Loucy (cell line): ENCODE measurements around the gene CAST.

Experiments
- H2AFZ ChIP-seq: fragments of 200-600 bp; sonication (generic); 2 replicates; pipeline ENCODE4 v1.6.0; 2016; ENCODE audit warnings: antibody characterized with exemption, mild to moderate bottlenecking, low read length, moderate library complexity
- H3F3A ChIP-seq: fragments of 200-600 bp; 2 replicates; pipeline ENCODE4 v1.6.0; 2016; ENCODE audit warnings: antibody characterized with exemption, low read depth, mild to moderate bottlenecking
- H3K27me3 ChIP-seq: fragments of 200-600 bp; sonication (generic); 2 replicates; pipeline ENCODE4 v1.6.1; 2014; ENCODE audit warnings: low read length, mild to moderate bottlenecking; ENCODE audit not compliant: insufficient read depth, poor library complexity, severe bottlenecking
- H3K36me3 ChIP-seq: fragments of 200-600 bp; sonication (generic); 2 replicates; pipeline ENCODE4 v1.6.1; 2016; ENCODE audit warnings: low read length; ENCODE audit not compliant: insufficient read depth
- H3K4me1 ChIP-seq: fragments of 200-600 bp; sonication (generic); 2 replicates; pipeline ENCODE4 v1.5.1; 2014; ENCODE audit warnings: low read length, mild to moderate bottlenecking; ENCODE audit not compliant: insufficient read depth, poor library complexity, severe bottlenecking
- H3K4me2 ChIP-seq: fragments of 200-600 bp; sonication (generic); 2 replicates; pipeline ENCODE4 v1.6.0; 2014; ENCODE audit warnings: antibody characterized with exemption, low read length, low read depth, mild to moderate bottlenecking; ENCODE audit not compliant: poor library complexity, severe bottlenecking
- H3K4me3 ChIP-seq: fragments of 200-600 bp; sonication (generic); 2 replicates; pipeline ENCODE4 v1.5.1; 2014; ENCODE audit warnings: low read length, mild to moderate bottlenecking, mixed read lengths; ENCODE audit not compliant: poor library complexity, severe bottlenecking
- H3K79me2 ChIP-seq: fragments of 200-600 bp; sonication (generic); 2 replicates; pipeline ENCODE4 v1.6.1; 2014; ENCODE audit warnings: low read length; ENCODE audit not compliant: insufficient read depth
- H3K9ac ChIP-seq: fragments of 200-600 bp; sonication (generic); 2 replicates; pipeline ENCODE4 v1.6.0; 2014; ENCODE audit warnings: mild to moderate bottlenecking, low read depth, low read length, moderate library complexity; ENCODE audit not compliant: poor library complexity, severe bottlenecking
- H3K9me2 ChIP-seq: fragments of 200-600 bp; sonication (generic); replicated peaks from 2 replicates; pipeline ENCODE4 v1.6.1; 2016; ENCODE audit warnings: low read depth, low read length, mixed read lengths
- H3K9me3 ChIP-seq: fragments of 200-600 bp; sonication (generic); 2 replicates; pipeline ENCODE4 v1.6.1; 2014; ENCODE audit warnings: mild to moderate bottlenecking, antibody characterized with exemption, low read length, low read depth; ENCODE audit not compliant: insufficient read depth
- H4K20me1 ChIP-seq: fragments of 200-600 bp; sonication (generic); 2 replicates; pipeline ENCODE4 v1.6.0; 2014; ENCODE audit warnings: antibody characterized with exemption, low read length, mild to moderate bottlenecking; ENCODE audit not compliant: insufficient read depth, poor library complexity, severe bottlenecking
- CTCF ChIP-seq: fragments of 200-600 bp; sonication (generic); conservative IDR thresholded peaks from 2 replicates; pipeline ENCODE4 v1.5.1; 2014; ENCODE audit warnings: mild to moderate bottlenecking, antibody characterized with exemption, low read length
- EZH2phosphoT487 ChIP-seq: fragments of 200-600 bp; IDR thresholded peaks from 2 replicates; pipeline ENCODE4 v1.6.1; 2018; ENCODE audit warnings: antibody characterized with exemption, mild to moderate bottlenecking, moderate library complexity, borderline replicate concordance

Gene CAST

GRCh38 chr5:96768708-96769251, 106.6 kb downstream of the CAST start:
- H3F3A ChIP-seq: no peaks in the 10 kb centered on the region
- H3K36me3 ChIP-seq: peaks cover 69% of the 10 kb centered on the region
- no peak overlapping the region for H3K4me2 ChIP-seq
- no peaks in the 10 kb centered on the region for H3K9me2 ChIP-seq
- no peaks in the 10 kb centered on the region for H3K4me1 ChIP-seq
- no peak overlapping the region for H2AFZ ChIP-seq
- no peak overlapping the region for H3K9ac ChIP-seq
- H3K9me3 ChIP-seq: no peaks in the 10 kb centered on the region
- H3K79me2 ChIP-seq: no peaks in the 10 kb centered on the region
- H4K20me1 ChIP-seq: no peaks in the 10 kb centered on the region
- TF ChIP-seq EZH2phosphoT487 (no peak), CTCF (no peak)
- H3K4me3 ChIP-seq: no peak overlapping the region
- H3K27me3 ChIP-seq: no peaks in the 10 kb centered on the region

- peaks cover 82% of the 10 kb centered on the region for H3K36me3 ChIP-seq
- no peaks in the 10 kb centered on the region for H3K4me1 ChIP-seq
- TF ChIP-seq CTCF (no peak), EZH2phosphoT487 (no peak)
- no peaks in the 10 kb centered on the region for H3K9me3 ChIP-seq
- H4K20me1 ChIP-seq: no peaks in the 10 kb centered on the region
- H3K9me2 ChIP-seq: no peaks in the 10 kb centered on the region
- H3K79me2 ChIP-seq: no peaks in the 10 kb centered on the region
- no peak overlapping the region for H3K9ac ChIP-seq
- no peaks in the 10 kb centered on the region for H3K27me3 ChIP-seq
- no peak overlapping the region for H3K4me3 ChIP-seq
- H2AFZ ChIP-seq: no peak overlapping the region
- H3F3A ChIP-seq: no peaks in the 10 kb centered on the region
- H3K4me2 ChIP-seq: no peak overlapping the region
Observed at GRCh38 chr5:96771395-96771794, 109.2 kb downstream of the CAST start.

GRCh38 chr5:96772111-96772510, 109.9 kb downstream of the CAST start:
- no peak for TF ChIP-seq CTCF
- no peak for TF ChIP-seq EZH2phosphoT487
- Histone ChIP-seq H3F3A (no peaks in the 10 kb centered on the region), H3K9ac (no peak overlapping the region), H3K4me1 (no peaks in the 10 kb centered on the region), H3K27me3 (no peaks in the 10 kb centered on the region), H3K79me2 (no peaks in the 10 kb centered on the region), H3K4me3 (no peak overlapping the region), H3K4me2 (no peak overlapping the region), H2AFZ (no peak overlapping the region), H3K9me2 (no peaks in the 10 kb centered on the region), H4K20me1 (no peaks in the 10 kb centered on the region), H3K36me3 (peaks cover 81% of the 10 kb centered on the region), H3K9me3 (no peaks in the 10 kb centered on the region)
